ENCODE results near the gene MUCL3.
"Not testable (repeated sequence)": the region's sequence is repeated elsewhere in the genome, so short reads cannot be mapped to it uniquely, and the experiment has no call there.

Gene MUCL3

DNA sequence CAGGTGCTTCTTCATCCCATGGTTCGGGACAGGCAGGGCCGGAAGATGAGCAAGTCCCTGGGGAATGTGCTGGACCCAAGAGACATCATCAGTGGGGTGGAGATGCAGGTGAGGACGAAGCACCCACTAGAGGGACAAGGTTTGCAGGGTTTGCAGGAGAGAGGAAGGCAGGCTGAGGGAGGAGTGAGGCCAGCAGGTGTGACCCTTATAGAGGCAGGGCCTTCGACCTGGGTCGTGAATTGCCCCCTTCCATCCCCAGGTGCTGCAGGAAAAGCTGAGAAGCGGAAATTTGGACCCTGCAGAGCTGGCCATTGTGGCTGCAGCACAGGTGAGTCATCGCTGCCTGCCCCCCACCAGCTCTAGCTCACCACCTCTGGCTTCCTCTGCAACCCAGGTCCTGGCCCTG lies 18.3 kb upstream of the MUCL3 start:
- peaks cover 18% of the 10 kb centered on the region for H3K36me3 Mint-ChIP-seq (ENCODE audit: low read depth)
- H3K9me3 Mint-ChIP-seq, result no peaks in the 10 kb centered on the region
- H3K4me3 Mint-ChIP-seq, result no peak overlapping the region
- peaks cover 3% of the 10 kb centered on the region for H3K4me1 Mint-ChIP-seq (ENCODE audit: low read depth)
- no peaks in the 10 kb centered on the region for H3K27me3 Mint-ChIP-seq (ENCODE audit: low read depth)
- H3K27ac Mint-ChIP-seq, result no peak overlapping the region

DNA sequence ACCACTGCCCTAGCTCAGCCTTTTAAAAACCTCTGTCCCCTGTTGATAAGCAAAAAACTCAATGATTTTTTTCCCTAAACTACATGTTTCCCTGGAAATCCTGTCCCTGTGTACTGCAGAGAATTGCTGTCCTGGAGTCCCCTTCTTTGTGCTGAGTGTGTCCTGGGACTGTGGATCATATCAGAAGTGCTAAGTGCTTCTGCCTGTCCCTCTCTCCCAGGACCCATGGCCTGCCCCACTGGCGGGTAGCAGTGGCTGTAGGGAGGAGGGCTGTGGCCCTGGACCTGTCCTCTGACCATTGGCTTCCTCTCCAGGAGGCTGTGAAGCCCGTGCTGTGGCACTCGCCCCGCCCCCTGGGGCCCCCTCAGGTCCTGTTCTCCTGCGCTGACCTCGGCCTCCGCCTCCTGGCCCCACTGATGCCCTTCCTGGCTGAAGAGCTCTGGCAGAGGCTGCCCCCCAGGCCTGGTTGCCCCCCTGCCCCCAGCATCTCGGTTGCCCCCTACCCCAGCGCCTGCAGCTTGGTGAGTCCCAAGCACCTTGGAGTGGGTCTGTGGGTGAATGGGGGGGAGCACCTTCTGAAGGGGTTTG lies 16.6 kb upstream of the MUCL3 start:
- peaks cover 22% of the 10 kb centered on the region for H3K36me3 Mint-ChIP-seq (ENCODE audit: low read depth)
- H3K27me3 Mint-ChIP-seq (ENCODE audit: low read depth); H3K27ac Mint-ChIP-seq; H3K4me1 Mint-ChIP-seq (ENCODE audit: low read depth); H3K4me3 Mint-ChIP-seq; H3K9me3 Mint-ChIP-seq: not testable (repeated sequence)

DNA sequence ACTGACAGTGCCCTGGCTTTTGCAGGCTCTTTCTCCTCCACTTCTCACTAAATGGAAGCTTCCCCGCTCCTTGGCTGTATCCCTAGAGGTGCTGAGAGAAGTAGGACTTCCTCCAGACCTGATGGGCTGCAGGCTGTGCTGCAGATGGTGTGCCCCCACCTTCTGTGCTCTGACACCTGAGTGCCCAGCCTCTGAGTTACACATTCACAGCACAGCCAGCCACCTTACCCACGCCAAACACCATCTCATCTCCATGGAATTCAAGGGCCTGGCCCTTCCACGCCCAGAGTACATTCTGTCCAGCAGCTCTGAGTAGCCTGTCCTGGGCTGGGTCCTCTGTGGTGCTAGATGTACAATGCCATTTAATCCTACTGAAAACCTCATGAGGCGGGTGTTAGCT lies 14.1 kb upstream of the MUCL3 start:
- no peaks in the 10 kb centered on the region for H3K27me3 Mint-ChIP-seq (ENCODE audit: low read depth)
- no peaks in the 10 kb centered on the region for H3K9me3 Mint-ChIP-seq
- H3K36me3 Mint-ChIP-seq (ENCODE audit: low read depth), result peaks cover 17% of the 10 kb centered on the region

DNA sequence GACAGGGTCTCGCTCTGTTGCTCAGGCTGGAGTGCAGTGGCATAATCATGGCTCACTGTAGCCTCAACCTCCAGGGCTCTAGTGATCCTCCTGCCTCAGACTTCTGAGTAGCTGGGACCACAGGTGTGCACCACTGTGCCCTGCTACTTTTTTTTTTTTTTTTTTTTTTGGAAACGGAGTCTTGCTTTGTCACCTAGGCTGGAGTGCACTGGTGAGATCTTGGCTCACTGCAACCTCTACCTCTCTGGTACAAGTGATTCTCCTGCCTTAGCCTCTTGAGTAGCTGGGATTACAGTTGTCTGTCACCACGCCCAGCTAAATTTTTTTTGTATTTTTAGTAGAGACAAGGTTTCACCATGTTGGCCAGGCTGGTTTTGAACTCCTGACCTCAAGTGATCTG lies 13.7 kb upstream of the MUCL3 start:
- H3K4me3 Mint-ChIP-seq; H3K4me1 Mint-ChIP-seq (ENCODE audit: low read depth); H3K27ac Mint-ChIP-seq; H3K27me3 Mint-ChIP-seq (ENCODE audit: low read depth); H3K9me3 Mint-ChIP-seq: not testable (repeated sequence)
- H3K36me3 Mint-ChIP-seq (ENCODE audit: low read depth), result peaks cover 17% of the 10 kb centered on the region

More for the DNA sequence above, 14.1 kb upstream of the MUCL3 start:
- Mint-ChIP-seq H3K4me3 (no peak overlapping the region), H3K4me1 (ENCODE audit: low read depth) (no peaks in the 10 kb centered on the region), H3K27ac (no peak overlapping the region)

DNA sequence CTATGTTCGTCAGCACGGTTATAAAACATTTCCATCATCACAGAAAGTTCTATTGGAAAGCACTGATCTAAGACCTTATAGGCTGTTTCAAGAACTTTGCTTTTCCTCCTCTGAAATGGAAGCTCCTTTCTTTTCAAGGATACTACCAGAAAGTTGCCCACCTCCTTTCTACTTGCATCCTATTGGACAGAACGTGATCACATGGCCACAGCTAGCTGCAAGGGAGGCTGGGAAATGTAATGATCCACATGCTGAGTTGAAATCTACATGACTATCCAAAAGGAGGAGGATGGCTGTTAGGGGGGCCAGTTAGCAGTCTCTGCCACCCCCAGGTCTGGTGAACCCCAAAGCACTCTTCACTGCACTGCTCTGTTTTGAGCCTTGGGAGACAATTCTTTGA lies 12.1 kb upstream of the MUCL3 start:
- no peaks in the 10 kb centered on the region for H3K4me1 Mint-ChIP-seq (ENCODE audit: low read depth)
- no peak overlapping the region for H3K27ac Mint-ChIP-seq
- H3K27me3 Mint-ChIP-seq (ENCODE audit: low read depth), result no peaks in the 10 kb centered on the region
- no peaks in the 10 kb centered on the region for H3K9me3 Mint-ChIP-seq
- no peak overlapping the region for H3K4me3 Mint-ChIP-seq
- H3K36me3 Mint-ChIP-seq (ENCODE audit: low read depth), result peaks cover 14% of the 10 kb centered on the region

DNA sequence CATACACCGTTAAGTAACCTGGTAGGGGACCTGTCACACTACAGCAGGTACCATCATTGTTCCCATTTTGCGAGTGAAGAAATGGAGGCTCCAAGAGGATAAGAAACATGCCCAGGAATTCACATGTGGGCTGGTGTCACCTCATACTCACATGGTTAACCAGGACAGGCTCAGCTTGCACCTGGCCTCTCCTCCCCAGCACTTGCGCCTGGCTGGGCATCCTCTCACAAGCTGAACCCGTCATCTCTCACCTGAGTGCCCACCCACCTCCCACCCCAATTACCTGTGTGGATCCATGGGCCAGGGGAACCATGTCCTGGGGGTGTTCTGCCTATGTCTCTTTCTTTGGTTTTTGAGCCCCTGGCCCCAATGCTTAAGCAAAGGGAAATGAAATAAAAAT lies 10.3 kb upstream of the MUCL3 start:
- H3K9me3 Mint-ChIP-seq, result no peaks in the 10 kb centered on the region
- no peak overlapping the region for H3K4me3 Mint-ChIP-seq
- no peaks in the 10 kb centered on the region for H3K27me3 Mint-ChIP-seq (ENCODE audit: low read depth)
- H3K36me3 Mint-ChIP-seq (ENCODE audit: low read depth), result peaks cover 14% of the 10 kb centered on the region
- no peak overlapping the region for H3K27ac Mint-ChIP-seq
- H3K4me1 Mint-ChIP-seq (ENCODE audit: low read depth), result no peaks in the 10 kb centered on the region

DNA sequence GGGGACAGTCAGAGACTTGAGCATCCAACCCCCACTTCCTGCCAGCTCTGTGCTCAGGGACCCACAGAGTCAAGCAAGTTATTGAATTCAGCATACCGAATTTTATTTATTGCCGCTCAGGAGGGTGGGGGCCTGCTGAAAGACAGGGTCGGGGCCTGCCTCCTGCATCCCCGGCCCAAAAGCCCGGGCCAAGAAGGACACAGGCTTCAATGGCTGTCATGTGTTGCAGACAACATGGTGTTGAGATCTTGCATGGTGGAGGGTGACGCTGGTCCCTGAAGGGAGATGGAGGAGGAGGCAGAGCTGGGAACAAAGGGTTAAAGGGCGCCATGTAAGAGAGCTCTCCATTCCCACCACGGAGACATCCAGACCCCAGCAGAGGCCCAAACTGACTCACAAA lies 9.5 kb upstream of the MUCL3 start:
- Mint-ChIP-seq H3K27ac (no peak overlapping the region), H3K27me3 (ENCODE audit: low read depth) (peaks cover 3% of the 10 kb centered on the region), H3K4me1 (ENCODE audit: low read depth) (no peaks in the 10 kb centered on the region), H3K9me3 (no peaks in the 10 kb centered on the region), H3K4me3 (no peak overlapping the region), H3K36me3 (ENCODE audit: low read depth) (peaks cover 11% of the 10 kb centered on the region)

DNA sequence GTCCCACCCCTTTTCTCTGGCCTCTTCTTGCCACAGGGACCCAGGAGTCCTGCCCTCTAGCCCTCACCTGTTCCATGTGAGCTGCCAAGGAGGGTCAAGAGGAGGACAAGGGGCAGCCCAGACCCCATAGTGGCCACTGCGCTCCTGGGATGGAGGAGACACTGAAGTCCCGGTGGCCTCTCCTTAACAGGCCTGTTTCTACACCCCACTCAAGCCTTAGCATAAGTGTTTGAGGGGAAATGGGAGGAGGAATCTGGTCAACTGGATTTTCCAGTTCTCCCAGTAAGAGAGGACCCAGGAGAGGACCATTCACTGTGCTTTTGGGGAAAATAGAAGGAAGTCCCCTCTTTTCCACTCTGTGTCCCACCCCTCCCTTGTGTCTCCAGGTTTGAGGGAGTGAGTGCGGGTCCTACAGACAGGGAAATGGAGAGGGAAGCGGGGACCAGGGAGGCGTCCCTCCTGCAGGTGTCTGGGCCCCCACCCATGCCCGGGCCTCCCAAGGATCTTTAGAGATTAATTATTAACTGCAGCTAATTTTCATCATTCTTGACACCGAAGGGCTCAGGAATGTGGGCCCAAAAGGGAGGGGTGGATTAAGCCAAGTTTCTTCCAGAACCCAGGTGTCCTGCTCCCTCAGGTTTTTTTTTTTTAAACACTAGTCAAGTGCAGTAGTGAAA lies 8.7 kb upstream of the MUCL3 start, which contains the start of gene SFTA2:
SFTA2 (minus strand) TSS at position 202 of the 677 bp plus-strand sequence; CDS start at position 128, 74 bp downstream.
- Mint-ChIP-seq H3K27ac (no peak within 1 kb of the TSS), H3K9me3 (no peaks in the 10 kb centered on the region), H3K27me3 (ENCODE audit: low read depth) (peaks cover 8% of the 10 kb centered on the region), H3K4me3 (no peak within 1 kb of the TSS), H3K4me1 (ENCODE audit: low read depth) (no peaks in the 10 kb centered on the region), H3K36me3 (ENCODE audit: low read depth) (peaks cover 6% of the 10 kb centered on the region)

DNA sequence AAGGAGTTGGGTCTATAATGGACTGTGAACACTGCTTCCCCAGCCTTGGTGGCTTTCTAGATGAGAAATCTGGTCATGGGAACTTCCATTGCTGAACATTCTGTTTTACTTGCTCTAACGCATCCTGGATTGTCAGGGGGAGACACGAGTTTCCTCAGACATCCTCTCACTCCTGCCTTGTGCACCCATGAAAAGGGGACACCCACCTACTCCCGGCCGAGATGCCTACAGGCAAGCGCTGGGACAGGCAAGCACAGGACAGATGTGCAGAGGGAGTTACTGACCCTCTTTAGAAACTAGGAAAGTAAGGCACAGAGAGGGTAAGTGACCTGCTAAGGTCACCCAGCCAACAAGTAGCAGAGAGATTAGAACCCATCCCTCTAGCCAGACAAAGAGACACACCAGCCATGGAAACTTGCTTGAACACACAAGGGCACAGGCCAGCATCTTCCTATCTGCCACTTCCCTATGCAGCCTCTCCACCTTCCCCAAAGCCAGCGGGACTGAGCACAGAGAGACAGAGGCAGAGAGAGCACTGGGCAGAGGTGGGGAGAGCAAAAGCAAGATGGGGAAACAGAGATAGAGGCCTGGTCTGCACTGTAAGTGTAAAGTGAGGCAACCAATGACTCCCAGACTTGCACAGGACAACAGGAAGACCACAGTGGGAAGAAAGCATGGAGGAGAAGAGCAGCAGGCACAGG lies 8.0 kb upstream of the MUCL3 start:
- Mint-ChIP-seq H3K27me3 (ENCODE audit: low read depth) (peaks cover 8% of the 10 kb centered on the region), H3K4me3 (no peak overlapping the region), H3K36me3 (ENCODE audit: low read depth) (peaks cover 6% of the 10 kb centered on the region), H3K4me1 (ENCODE audit: low read depth) (no peaks in the 10 kb centered on the region), H3K9me3 (no peaks in the 10 kb centered on the region), H3K27ac (no peak overlapping the region)

DNA sequence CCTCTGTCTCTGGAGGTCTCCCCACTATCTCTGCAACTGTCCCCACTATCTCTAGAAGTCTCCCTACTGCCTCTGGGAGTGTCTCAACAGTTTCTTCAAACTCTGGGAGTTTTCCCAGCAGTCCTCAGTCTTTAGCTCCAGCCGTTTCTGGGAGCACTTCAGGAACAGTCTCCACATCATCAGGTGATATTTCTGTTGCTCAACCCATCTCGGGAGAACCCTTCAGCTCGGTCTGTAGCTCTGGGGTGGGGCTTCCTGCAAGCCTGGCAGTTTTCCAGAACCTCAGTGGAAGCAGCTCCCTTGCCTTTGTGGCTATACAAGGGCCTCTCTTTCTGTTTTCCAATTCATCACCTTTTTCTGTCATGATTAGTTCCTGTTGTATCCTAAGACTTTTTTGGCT lies 5.8 kb upstream of the MUCL3 start:
- peaks cover 18% of the 10 kb centered on the region for H3K27me3 Mint-ChIP-seq (ENCODE audit: low read depth)
- H3K27ac Mint-ChIP-seq, result no peak overlapping the region
- H3K9me3 Mint-ChIP-seq, result no peaks in the 10 kb centered on the region
- H3K4me1 Mint-ChIP-seq (ENCODE audit: low read depth), result no peaks in the 10 kb centered on the region
- no peak overlapping the region for H3K4me3 Mint-ChIP-seq
- no peaks in the 10 kb centered on the region for H3K36me3 Mint-ChIP-seq (ENCODE audit: low read depth)

DNA sequence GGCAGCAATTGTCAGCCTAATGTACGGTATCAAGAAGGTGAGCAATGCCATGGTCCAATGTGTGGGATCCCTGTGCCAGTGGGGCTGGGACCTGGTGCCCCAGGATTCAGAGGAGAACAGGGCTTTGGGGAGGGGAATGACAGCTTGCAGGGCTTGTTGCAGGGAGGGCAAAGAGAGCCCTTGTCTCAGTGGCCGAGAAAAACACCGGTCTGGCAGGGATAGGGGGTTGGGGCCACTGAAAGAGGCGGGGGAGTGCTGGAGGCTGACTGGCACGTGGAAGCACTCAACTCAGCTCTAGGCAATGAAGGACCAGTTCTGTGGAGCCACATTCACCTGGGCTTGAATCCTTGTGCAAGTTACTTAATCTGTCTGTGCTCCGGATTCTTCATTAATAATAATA lies 3.5 kb upstream of the MUCL3 start:
- H3K27me3 Mint-ChIP-seq (ENCODE audit: low read depth), result peaks cover 35% of the 10 kb centered on the region
- H3K9me3 Mint-ChIP-seq, result no peaks in the 10 kb centered on the region

DNA sequence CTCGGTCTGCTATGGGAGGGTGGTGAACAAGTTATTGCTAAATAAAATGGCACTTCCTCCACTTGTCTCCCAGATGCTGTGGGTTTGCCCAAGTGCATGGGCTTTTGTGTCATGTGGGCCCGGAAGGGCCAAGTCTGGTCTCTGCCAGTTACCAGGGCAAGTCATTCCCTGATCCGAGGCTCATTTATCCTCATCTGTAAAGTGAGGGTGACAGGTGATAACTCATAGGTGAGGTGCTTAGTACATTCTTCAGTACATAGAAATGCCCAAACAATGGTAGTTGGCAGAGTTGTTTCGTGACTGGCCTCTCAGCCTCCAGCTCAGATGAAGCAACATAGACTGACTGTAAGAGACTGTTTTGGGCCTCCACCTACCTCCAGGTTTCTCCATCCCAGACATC lies 2.0 kb upstream of the MUCL3 start:
- no peaks in the 10 kb centered on the region for H3K4me1 Mint-ChIP-seq (ENCODE audit: low read depth)
- no peak overlapping the region for H3K27ac Mint-ChIP-seq
- no peaks in the 10 kb centered on the region for H3K36me3 Mint-ChIP-seq (ENCODE audit: low read depth)
- no peak overlapping the region for H3K4me3 Mint-ChIP-seq
- H3K9me3 Mint-ChIP-seq, result no peaks in the 10 kb centered on the region
- H3K27me3 Mint-ChIP-seq (ENCODE audit: low read depth), result peaks cover 49% of the 10 kb centered on the region

More for the DNA sequence above, 3.5 kb upstream of the MUCL3 start:
- H3K4me3 Mint-ChIP-seq, result no peak overlapping the region
- no peaks in the 10 kb centered on the region for H3K36me3 Mint-ChIP-seq (ENCODE audit: low read depth)
- H3K27ac Mint-ChIP-seq, result no peak overlapping the region
- no peaks in the 10 kb centered on the region for H3K4me1 Mint-ChIP-seq (ENCODE audit: low read depth)

DNA sequence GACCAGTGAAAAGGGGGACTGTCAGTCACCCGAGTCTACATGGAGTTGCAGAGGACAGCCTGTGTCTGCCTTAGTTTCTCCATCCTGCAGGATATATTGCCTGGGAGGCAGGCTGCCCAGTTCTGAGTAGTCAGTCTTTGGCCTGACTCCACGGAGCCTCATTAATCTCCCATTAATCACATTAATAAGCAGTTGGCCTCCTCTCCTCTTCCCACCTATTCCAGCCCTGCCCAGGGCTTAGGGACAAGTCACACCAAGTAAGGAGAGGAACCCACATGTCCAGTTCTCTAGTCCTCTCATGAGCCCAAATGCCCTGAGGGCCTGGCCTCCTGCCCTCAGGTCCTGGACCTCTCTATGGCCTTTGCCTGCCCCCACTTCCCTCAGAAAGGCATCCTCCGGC lies 1.3 kb upstream of the MUCL3 start:
- H3K4me3 Mint-ChIP-seq, result no peak overlapping the region
- H3K36me3 Mint-ChIP-seq (ENCODE audit: low read depth), result no peaks in the 10 kb centered on the region
- no peaks in the 10 kb centered on the region for H3K9me3 Mint-ChIP-seq
- no peak overlapping the region for H3K27ac Mint-ChIP-seq
- H3K27me3 Mint-ChIP-seq (ENCODE audit: low read depth), result peaks cover 55% of the 10 kb centered on the region
- H3K4me1 Mint-ChIP-seq (ENCODE audit: low read depth), result no peaks in the 10 kb centered on the region

DNA sequence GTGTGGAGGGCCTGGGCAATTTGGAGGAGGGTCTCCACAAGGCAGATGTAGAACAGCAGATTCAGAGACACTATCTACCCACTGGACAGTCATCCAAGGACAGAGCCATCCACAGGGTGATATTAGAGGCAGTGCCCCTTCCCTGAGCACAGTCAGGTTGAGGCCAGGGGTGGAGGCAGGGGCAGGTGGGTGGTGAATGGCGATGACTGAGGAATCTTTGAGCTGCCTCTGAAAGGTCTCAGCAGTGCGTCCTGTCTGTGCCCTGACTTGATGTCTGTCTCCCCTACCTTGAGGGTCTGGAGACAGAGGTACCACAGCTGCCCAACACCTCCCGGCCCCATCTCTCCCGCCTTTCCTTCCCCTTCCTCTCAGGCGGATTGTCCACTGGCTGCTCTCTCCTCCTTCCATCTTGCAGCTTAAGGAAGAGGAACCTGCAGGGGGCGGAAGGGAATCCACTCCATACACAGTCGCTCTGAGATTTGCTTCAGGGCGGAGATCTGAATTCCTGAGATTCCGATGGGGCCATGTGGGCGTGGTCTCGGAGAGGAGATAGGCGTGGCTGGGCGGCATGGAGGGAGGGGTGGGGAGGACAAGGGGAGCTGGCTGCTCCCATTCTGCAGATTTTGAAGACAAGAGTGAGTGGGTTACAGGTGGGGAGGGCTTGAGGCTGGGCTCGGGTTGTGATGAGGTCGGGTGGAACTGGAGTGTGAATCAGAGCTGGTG lies 1.7 kb downstream of the MUCL3 start:
- no peak overlapping the region for H3K27ac Mint-ChIP-seq
- peaks cover 71% of the 10 kb centered on the region for H3K27me3 Mint-ChIP-seq (ENCODE audit: low read depth)
- no peaks in the 10 kb centered on the region for H3K4me1 Mint-ChIP-seq (ENCODE audit: low read depth)
- no peaks in the 10 kb centered on the region for H3K9me3 Mint-ChIP-seq
- H3K36me3 Mint-ChIP-seq (ENCODE audit: low read depth), result no peaks in the 10 kb centered on the region
- no peak overlapping the region for H3K4me3 Mint-ChIP-seq

DNA sequence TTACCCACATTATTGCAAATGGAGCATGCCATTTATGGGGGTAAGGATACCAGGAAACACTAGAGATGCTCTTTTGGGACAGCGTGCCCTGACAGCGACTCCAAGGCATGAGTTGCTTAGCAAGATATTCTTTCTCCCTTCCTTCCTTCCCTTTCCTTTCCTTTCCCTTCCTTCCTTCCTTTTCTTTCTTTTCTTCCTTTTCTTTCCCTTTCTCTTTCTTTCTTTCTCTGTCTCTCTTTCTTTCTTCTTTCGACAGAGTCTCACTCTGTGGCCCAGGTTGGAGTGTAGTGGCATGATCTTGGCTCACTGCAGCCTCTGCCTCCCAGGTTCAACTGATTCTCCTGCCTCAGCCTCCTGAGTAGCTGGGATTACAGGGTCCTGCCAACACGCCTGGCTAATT lies 3.3 kb downstream of the MUCL3 start:
- H3K4me1 Mint-ChIP-seq (ENCODE audit: low read depth), result no peaks in the 10 kb centered on the region
- no peak overlapping the region for H3K4me3 Mint-ChIP-seq
- no peaks in the 10 kb centered on the region for H3K9me3 Mint-ChIP-seq
- no peaks in the 10 kb centered on the region for H3K36me3 Mint-ChIP-seq (ENCODE audit: low read depth)
- no peak overlapping the region for H3K27ac Mint-ChIP-seq
- peaks cover 80% of the 10 kb centered on the region for H3K27me3 Mint-ChIP-seq (ENCODE audit: low read depth)

All from T-helper 1 cell treated with Interleukin-12 subunit alpha and Interleukin-12 subunit beta and Interleukin-4 antibody, amounts not matched to agents 30 μg/mL and 1 μg/mL, for 36 hours (primary cell).